GM18873 (cell line): ENCODE results near the gene AANAT.
"Not testable (repeated sequence)": the region's sequence is repeated elsewhere in the genome, so short reads cannot be mapped to it uniquely, and the experiment has no call there.

Experiments used
- ATAC-seq: cut with Tn5 transposase; IDR thresholded peaks from one replicate; pipeline ENCODE4 v1.9.1; 2021; ENCODE audit warnings: mild to moderate bottlenecking, moderate library complexity, moderate number of reproducible peaks; ENCODE audit not compliant: unreplicated experiment, low FRiP score

The AANAT gene

GRCh38 chr17:76501827-76502307 is 34.5 kb downstream of the AANAT start:
- no peak for ATAC-seq

GRCh38 chr17:76502341-76503211 is 35.2 kb downstream of the AANAT start:
- no peak for ATAC-seq

- no peak for ATAC-seq
Measured at GRCh38 chr17:76504117-76504516, 36.7 kb downstream of the AANAT start.

GRCh38 chr17:76506408-76507345 is 39.3 kb downstream of the AANAT start:
- no peak for ATAC-seq

- ATAC-seq = not testable (repeated sequence)
Measured at GRCh38 chr17:76508472-76509063, 41.2 kb downstream of the AANAT start.

GRCh38 chr17:76510831-76511244 is 43.4 kb downstream of the AANAT start:
- ATAC-seq = no peak

- ATAC-seq = no peak
Measured at GRCh38 chr17:76511668-76512365, 44.4 kb downstream of the AANAT start.

GRCh38 chr17:76512366-76513305 is 45.2 kb downstream of the AANAT start:
- no peak for ATAC-seq

- no peak for ATAC-seq
Measured at GRCh38 chr17:76513306-76513692, 45.9 kb downstream of the AANAT start.

GRCh38 chr17:76514355-76514754 is 47.0 kb downstream of the AANAT start:
- not testable (repeated sequence) for ATAC-seq

GRCh38 chr17:76515274-76515949 is 48.0 kb downstream of the AANAT start:
- no peak for ATAC-seq

- no peak for ATAC-seq
Measured at GRCh38 chr17:76517638-76518038, 50.2 kb downstream of the AANAT start.

- no peak for ATAC-seq
Measured at GRCh38 chr17:76519048-76519966, 51.9 kb downstream of the AANAT start.
